ENCODE data around the gene ADGRD1. TPM values are rescaled to one million over a fixed set of nuclear protein-coding genes. Genes with fewer than 3 reads are reported as not detected.

ADGRD1 gene
- total and polyA plus RNA-seq, 2 of the 8 experiments (the other 6 are each of a cell fraction or from before 2014, with no cell fraction given) = 0.36 to 0.48 TPM

DNA sequence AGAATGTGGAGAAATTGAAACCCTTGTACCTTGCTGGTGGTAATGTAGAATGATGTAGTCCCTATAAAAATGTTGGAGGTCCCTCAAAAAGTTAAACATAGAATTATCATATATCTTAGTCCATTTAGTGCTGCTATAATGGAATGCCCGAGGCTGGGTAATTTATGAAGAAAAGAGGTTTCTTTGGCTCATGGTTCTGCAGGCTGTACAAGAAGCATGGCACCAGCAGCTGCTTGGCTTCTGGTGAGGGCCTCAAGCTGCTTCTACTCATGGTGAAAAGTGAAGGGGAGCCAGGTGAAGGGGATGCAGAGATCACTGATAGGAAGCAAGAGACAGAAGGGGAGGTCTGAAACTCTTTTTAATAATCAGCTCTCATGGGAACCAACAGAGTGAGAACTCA lies 233.9 kb downstream of the ADGRD1 start (continued):
- no peak for TF ChIP-seq POU5F1 (IDR thresholded peaks at IDR 0.05; ENCODE audit: low read depth, low read length)
- TF ChIP-seq, protein P1, sequence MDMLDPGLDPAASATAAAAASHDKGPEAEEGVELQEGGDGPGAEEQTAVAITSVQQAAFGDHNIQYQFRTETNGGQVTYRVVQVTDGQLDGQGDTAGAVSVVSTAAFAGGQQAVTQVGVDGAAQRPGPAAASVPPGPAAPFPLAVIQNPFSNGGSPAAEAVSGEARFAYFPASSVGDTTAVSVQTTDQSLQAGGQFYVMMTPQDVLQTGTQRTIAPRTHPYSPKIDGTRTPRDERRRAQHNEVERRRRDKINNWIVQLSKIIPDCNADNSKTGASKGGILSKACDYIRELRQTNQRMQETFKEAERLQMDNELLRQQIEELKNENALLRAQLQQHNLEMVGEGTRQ (IDR thresholded peaks at IDR 0.05; ENCODE audit: low read length) = no peak
- no peak for TF ChIP-seq JUND (IDR thresholded peaks at IDR 0.05; ENCODE audit: low read length)
- TF ChIP-seq CBX8 (IDR thresholded peaks at IDR 0.05; ENCODE audit: borderline replicate concordance, low read depth, low read length) = no peak
- TF ChIP-seq SIN3A (conservative IDR thresholded peaks at IDR 0.05 in 1 of 2, IDR thresholded peaks at IDR 0.05 in 1 of 2; ENCODE audit: low read depth in 1 of 2, low read length in 2 of 2) = no peak
- TF ChIP-seq, protein P2, sequence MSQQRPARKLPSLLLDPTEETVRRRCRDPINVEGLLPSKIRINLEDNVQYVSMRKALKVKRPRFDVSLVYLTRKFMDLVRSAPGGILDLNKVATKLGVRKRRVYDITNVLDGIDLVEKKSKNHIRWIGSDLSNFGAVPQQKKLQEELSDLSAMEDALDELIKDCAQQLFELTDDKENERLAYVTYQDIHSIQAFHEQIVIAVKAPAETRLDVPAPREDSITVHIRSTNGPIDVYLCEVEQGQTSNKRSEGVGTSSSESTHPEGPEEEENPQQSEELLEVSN (IDR thresholded peaks at IDR 0.05) = no peak
- TF ChIP-seq SUZ12 (IDR thresholded peaks at IDR 0.05; ENCODE audit: low read length) = no peak
- no peak for TF ChIP-seq CEBPB (IDR thresholded peaks at IDR 0.05; ENCODE audit: low read depth, low read length)

All from H1 (cell line).